Kidney (tissue), 14 donors: ENCODE results near the gene DIPK1B. TPM values are rescaled to one million over a fixed set of nuclear protein-coding genes. Genes with fewer than 3 reads are reported as not detected.
"Not testable (repeated sequence)": the region's sequence is repeated elsewhere in the genome, so short reads cannot be mapped to it uniquely, and the experiment has no call there.

ENCODE experiments used
- DNase-seq, 5 donors: peaks; one replicate each; pipeline ENCODE4 v3.0.0-alpha.2; 2013 to 2020
- FAIRE-seq: peaks from 2 replicates; lab custom pipeline; 2012; peaks lifted over from hg19 to GRCh38; lab: Jason Lieb, UNC
- H3K27ac ChIP-seq, 2 donors: one replicate each; pipeline ENCODE4 v1.7.0; 2013; ENCODE audit warnings: low read depth in 2 of 2, low read length in 2 of 2, inconsistent platforms in 1 of 2
- H3K27me3 ChIP-seq: one replicate; pipeline ENCODE4 v1.7.1; 2013; ENCODE audit warnings: low read length, inconsistent platforms; ENCODE audit not compliant: control insufficient read depth, insufficient read depth
- H3K36me3 ChIP-seq, 3 donors: one replicate each; pipeline versions ENCODE4 v1.7.0 to v1.7.1; 2013; ENCODE audit warnings: low read length in 3 of 3, control low read depth in 1 of 3, inconsistent platforms in 1 of 3; ENCODE audit not compliant: insufficient read depth in 3 of 3, control insufficient read depth in 2 of 3
- H3K4me1 ChIP-seq, 3 donors: one replicate each; pipeline versions ENCODE4 v1.7.0 to v1.7.1; 2013; ENCODE audit warnings: low read length in 3 of 3, inconsistent platforms in 1 of 3, low read depth in 1 of 3; ENCODE audit not compliant: control insufficient read depth in 2 of 3, insufficient read depth in 2 of 3
- H3K4me3 ChIP-seq, 3 donors: one replicate each; pipeline versions ENCODE4 v1.7.0 to v1.8.1; 2013; ENCODE audit warnings: low read length in 3 of 3, control low read depth in 1 of 3, inconsistent platforms in 1 of 3
- H3K9ac ChIP-seq, 3 donors: one replicate each; pipeline versions ENCODE4 v1.7.0 to v1.7.1; 2013; ENCODE audit warnings: low read length in 3 of 3, control low read depth in 1 of 3, inconsistent platforms in 1 of 3
- H3K9me3 ChIP-seq, 3 donors: one replicate each; pipeline versions ENCODE4 v1.7.0 to v1.7.1; 2013; ENCODE audit warnings: low read length in 3 of 3, control low read depth in 1 of 3, inconsistent platforms in 1 of 3; ENCODE audit not compliant: control insufficient read depth in 2 of 3, insufficient read depth in 1 of 3
- intact Hi-C: fragments of 100-400 bp; cut with DNase I; formaldehyde crosslinking; loops from one replicate; pipeline ENCODE4 v1.11.1; 2022
- polyA plus RNA-seq: library from polyadenylated mRNA; stranded (reverse); fragments of 350-450 nt; fragmentation: Illumina TruSeq; extraction: RNeasy Lipid Tissue Mini Kit (QIAGEN cat#74804); gene quantifications from one replicate; pipeline ENCODE4 v1.2.3, GENCODE V29; 2014; ENCODE audit warnings: low read depth, low replicate concordance; ENCODE audit not compliant: insufficient read depth
- total RNA-seq: library from RNA; stranded (reverse); fragmentation: NEBNext Ultra II Directional; extraction: Animal tissue kit (Norgen Biotek cat#: 25700); gene quantifications from one replicate; pipeline ENCODE4 v1.2.1, GENCODE V29; 2021
- TF ChIP-seq, protein P1 (sequence below): IDR thresholded peaks from 3 replicates; pipeline ENCODE4 v1.5.1; 2012; ENCODE audit warnings: mild to moderate bottlenecking, moderate library complexity, borderline replicate concordance; ENCODE audit not compliant: insufficient read depth; ENCODE audit errors: extremely low read depth
- donor health status: control.
- donor health status: control.
- donor health status: control.
- donor health status: control.
- donor health status: control.
- donor health status: DM: yes; HTN: yes; CAD: no.
- donor health status: Normal renal cell carcinoma (clear cell type).

Gene DIPK1B
- total and polyA plus RNA-seq, 2 donors from 2014 or later: 7.5 to 22.6 TPM

DNA sequence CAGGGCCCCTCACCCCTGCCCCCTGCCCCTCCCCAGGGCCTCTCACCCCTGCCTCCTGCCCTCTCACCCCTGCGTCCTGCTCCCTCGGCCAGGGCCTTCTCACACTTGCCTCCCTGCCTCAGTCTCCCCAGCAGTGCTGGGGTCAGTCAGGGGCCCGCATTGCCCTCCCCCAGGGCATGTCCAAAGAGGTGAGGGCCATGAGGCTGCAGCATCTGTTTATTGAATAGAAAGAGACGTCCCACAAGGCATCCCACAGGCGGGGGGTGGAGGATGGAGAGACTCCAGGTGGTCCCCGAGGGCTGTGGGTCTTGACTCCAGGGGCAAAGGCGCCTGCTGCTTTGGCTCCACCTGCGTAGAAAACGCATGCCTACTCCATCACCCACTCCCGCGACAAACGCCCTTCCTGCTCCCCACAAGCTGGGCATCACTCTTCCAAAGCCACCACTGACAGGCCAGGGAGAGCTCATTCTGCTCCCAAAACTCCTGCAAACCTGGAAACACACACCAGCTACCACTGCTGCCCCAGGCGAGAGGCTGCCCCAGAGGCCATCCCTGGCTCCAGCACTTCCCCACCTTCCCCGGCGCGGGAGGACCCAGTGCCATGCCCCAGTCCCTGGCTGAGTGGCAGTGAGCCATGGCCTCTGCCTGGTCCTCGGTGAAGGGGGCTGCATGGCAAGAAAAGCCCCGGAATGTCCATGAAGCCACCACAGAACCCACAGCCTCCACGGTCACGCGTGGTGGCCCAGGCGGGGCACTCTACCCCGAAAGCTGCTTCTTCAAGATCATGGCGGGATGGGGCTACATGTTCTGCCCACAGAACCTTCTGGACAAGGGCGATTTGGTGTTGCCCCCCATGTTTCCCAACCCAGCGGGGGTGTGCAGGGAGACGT lies 47.3 kb downstream of the DIPK1B start:
- no peaks in the 10 kb centered on the region for H3K4me1 ChIP-seq

DNA sequence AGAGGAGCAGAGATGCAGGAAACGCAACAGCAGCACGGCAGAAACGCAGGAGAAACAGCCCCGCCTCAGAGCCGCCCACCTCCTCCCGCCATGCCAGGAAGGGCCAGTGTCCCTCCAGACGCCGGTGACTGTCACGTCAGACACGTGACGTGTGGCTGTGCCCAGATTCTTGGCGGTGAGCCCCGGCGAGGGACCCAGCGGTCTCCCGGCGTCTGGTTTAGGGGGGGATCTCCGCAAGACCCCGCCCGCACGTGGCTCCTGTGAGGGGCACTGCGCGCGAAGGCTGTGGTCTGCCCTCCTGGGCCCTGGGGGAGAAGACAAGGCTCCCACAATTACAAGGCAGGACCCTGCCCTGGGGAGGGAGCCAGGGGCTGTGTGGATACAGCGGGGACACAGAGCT lies 48.1 kb downstream of the DIPK1B start:
- Histone ChIP-seq H3K36me3 (no peaks in the 10 kb centered on the region), H3K9ac (no peak overlapping the region), H3K4me3 (no peak overlapping the region), H3K4me1 (no peaks in the 10 kb centered on the region), H3K27ac (no peak overlapping the region), H3K9me3 (peaks cover 0 to 5% (median 0%) of the 10 kb centered on the region in 3 donors), H3K27me3 (no peaks in the 10 kb centered on the region)
- DNase-seq (peak in 1 of 5 donors; percentile 68), FAIRE-seq (no peak)
- intact Hi-C loops: no loop called here
- TF ChIP-seq, protein P1, sequence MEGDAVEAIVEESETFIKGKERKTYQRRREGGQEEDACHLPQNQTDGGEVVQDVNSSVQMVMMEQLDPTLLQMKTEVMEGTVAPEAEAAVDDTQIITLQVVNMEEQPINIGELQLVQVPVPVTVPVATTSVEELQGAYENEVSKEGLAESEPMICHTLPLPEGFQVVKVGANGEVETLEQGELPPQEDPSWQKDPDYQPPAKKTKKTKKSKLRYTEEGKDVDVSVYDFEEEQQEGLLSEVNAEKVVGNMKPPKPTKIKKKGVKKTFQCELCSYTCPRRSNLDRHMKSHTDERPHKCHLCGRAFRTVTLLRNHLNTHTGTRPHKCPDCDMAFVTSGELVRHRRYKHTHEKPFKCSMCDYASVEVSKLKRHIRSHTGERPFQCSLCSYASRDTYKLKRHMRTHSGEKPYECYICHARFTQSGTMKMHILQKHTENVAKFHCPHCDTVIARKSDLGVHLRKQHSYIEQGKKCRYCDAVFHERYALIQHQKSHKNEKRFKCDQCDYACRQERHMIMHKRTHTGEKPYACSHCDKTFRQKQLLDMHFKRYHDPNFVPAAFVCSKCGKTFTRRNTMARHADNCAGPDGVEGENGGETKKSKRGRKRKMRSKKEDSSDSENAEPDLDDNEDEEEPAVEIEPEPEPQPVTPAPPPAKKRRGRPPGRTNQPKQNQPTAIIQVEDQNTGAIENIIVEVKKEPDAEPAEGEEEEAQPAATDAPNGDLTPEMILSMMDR: no peak

More for the DNA sequence above, 47.3 kb downstream of the DIPK1B start:
- FAIRE-seq (no peak), DNase-seq (peak in 2 of 5 donors; percentile 50 to 59)
- Histone ChIP-seq H3K27ac (no peak overlapping the region), H3K36me3 (no peaks in the 10 kb centered on the region), H3K27me3 (no peaks in the 10 kb centered on the region), H3K4me3 (no peak overlapping the region), H3K9me3 (peaks cover 0 to 5% (median 0%) of the 10 kb centered on the region in 3 donors), H3K9ac (no peak overlapping the region)
- TF ChIP-seq, protein P1: no peak
- intact Hi-C loops: no loop called here

DNA sequence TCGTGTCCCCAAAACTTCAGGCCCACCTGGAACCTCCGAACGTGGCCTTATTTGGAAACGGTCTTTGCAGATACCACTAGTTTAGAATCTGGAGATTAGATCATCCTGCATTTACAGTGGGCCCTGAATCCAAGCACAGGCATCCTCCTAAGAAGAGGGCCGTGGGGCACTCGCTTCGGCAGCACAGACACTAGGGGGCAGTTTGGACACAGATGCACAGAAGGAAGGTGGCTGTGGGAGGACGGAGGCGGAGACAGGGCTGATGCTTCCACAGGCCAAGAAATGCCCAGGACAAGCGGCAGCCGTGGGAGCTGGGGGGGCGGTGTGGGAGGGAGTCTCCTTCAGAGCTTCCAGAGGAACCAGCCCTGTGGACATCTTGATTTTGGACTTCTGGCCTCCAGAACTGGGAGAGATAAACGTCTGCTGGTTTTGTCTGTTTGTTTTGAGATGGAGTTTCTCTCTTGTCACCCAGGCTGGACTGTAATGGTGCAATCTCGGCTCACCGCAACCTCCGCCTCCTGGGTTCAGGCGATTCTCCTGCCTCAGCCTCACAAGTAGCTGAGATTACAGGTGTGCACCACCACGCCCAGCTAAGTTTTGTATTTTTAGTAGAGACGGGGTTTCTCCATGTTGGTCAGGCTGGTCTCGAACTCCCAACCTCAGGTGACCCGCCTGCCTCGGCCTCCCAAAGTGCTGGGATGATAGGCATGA lies 48.6 kb downstream of the DIPK1B start:
- H3K27me3 ChIP-seq, H3K9me3 ChIP-seq, H3K4me1 ChIP-seq, H3K4me3 ChIP-seq, H3K9ac ChIP-seq, H3K27ac ChIP-seq, H3K36me3 ChIP-seq, FAIRE-seq, intact Hi-C loops: not testable (repeated sequence)
- DNase-seq: peak; percentile 53 to 80 (median 69)
- TF ChIP-seq, protein P1: peak; percentile 45
